ENCODE results near the gene LRTM1.

- TF ChIP-seq CTCF (IDR thresholded peaks at IDR 0.05) (no peak), POLR2A (IDR thresholded peaks at IDR 0.05) (no peak), POLR2AphosphoS5 (IDR thresholded peaks at IDR 0.05) (no peak)
Observed at GRCh38 chr3:54899273-54899672, 28.6 kb downstream of the LRTM1 start.
